Coronary artery (tissue), 2 donors: ENCODE measurements around the gene PRKG1.

Experiments
- DNase-seq: peaks from one replicate; pipeline ENCODE4 v3.0.0-alpha.2; 2017; ENCODE audit warnings: low spot score
- H3K27ac ChIP-seq, 2 donors: fragments of 200-600 bp; sonication (generic); one replicate each; pipeline ENCODE4 v1.5.1; 2016 to 2019
- H3K4me3 ChIP-seq: fragments of 200-600 bp; sonication (generic); 2 replicates; pipeline ENCODE4 v1.5.1; 2016; ENCODE audit warnings: mild to moderate bottlenecking, moderate library complexity
- TF ChIP-seq, protein P1 (sequence below): fragments of 200-600 bp; sonication (generic); IDR thresholded peaks from one replicate; pipeline ENCODE4 v1.5.1; 2019; ENCODE audit warnings: antibody characterized with exemption

Gene PRKG1

GRCh38 chr10:52208365-52208764 is 1134.1 kb downstream of the PRKG1 start:
- Histone ChIP-seq H3K27ac (no peak overlapping the region), H3K4me3 (no peak overlapping the region)
- TF ChIP-seq, protein P1, sequence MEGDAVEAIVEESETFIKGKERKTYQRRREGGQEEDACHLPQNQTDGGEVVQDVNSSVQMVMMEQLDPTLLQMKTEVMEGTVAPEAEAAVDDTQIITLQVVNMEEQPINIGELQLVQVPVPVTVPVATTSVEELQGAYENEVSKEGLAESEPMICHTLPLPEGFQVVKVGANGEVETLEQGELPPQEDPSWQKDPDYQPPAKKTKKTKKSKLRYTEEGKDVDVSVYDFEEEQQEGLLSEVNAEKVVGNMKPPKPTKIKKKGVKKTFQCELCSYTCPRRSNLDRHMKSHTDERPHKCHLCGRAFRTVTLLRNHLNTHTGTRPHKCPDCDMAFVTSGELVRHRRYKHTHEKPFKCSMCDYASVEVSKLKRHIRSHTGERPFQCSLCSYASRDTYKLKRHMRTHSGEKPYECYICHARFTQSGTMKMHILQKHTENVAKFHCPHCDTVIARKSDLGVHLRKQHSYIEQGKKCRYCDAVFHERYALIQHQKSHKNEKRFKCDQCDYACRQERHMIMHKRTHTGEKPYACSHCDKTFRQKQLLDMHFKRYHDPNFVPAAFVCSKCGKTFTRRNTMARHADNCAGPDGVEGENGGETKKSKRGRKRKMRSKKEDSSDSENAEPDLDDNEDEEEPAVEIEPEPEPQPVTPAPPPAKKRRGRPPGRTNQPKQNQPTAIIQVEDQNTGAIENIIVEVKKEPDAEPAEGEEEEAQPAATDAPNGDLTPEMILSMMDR: no peak
- no peak for DNase-seq

- Histone ChIP-seq H3K4me3 (no peak overlapping the region), H3K27ac (no peak overlapping the region)
- TF ChIP-seq, protein P1: no peak
- no peak for DNase-seq
Measured at GRCh38 chr10:52210161-52210560, 1135.9 kb downstream of the PRKG1 start.

DNA sequence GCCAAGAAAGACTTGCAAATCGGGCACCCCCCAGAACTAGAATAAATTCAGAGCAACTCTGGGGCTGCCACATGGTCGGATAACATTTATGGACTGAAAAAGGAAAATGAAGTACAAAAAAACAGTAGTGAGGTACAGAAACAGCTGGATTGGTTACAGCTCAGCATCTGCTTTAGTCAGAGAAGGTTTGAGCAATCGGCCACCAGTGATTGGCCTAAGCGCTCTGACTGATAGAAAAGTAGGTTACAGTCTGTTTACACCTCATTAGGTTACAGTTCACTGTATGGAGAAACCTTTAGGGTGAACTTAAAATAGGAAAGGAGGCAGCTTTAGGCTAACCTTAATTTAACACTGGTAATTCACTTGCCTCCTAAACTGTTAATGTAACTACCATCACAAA is 1137.8 kb downstream of the PRKG1 start:
- Histone ChIP-seq H3K4me3 (no peak overlapping the region), H3K27ac (no peak overlapping the region)
- no peak for DNase-seq
- TF ChIP-seq, protein P1: no peak

GRCh38 chr10:52212802-52213201 is 1138.5 kb downstream of the PRKG1 start:
- Histone ChIP-seq H3K27ac (no peak overlapping the region), H3K4me3 (no peak overlapping the region)
- no peak for DNase-seq
- TF ChIP-seq, protein P1: no peak

DNA sequence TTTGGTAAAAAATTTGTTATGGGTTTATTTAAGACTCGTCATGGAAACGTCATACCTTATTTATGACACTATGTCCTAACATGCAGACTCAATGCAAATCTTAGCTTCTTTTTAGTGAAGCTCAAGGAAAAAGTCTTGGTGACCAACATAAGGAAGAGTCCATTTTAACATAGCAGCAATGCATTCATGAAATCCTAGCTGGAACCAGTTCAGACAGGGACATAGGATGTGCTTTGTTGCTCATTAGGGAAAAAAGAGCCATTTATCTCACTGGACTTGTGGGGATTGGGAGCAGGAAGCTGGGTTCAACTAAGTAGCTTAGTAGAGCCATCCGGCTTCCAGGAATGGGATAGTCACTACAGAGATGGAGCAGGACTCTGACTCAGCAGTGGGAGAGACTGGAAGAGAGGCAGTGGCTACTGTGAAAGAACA is 1139.0 kb downstream of the PRKG1 start:
- DNase-seq: no peak
- no peak overlapping the region for H3K27ac ChIP-seq
- no peak overlapping the region for H3K4me3 ChIP-seq
- TF ChIP-seq, protein P1: no peak

GRCh38 chr10:52215745-52216361 is 1141.6 kb downstream of the PRKG1 start:
- Histone ChIP-seq H3K27ac (no peak overlapping the region), H3K4me3 (no peak overlapping the region)
- TF ChIP-seq, protein P1: peak; percentile 62
- DNase-seq: no peak

GRCh38 chr10:52216852-52217251 is 1142.6 kb downstream of the PRKG1 start:
- Histone ChIP-seq H3K27ac (peak overlapping the region; percentile 12 to 39), H3K4me3 (no peak overlapping the region)
- TF ChIP-seq, protein P1: no peak
- no peak for DNase-seq
